ENCODE measurements around the gene DUSP18. TPM values are rescaled to one million over a fixed set of nuclear protein-coding genes. Genes with fewer than 3 reads are reported as not detected.
"Not testable (repeated sequence)": the region's sequence is repeated elsewhere in the genome, so short reads cannot be mapped to it uniquely, and the experiment has no call there.

DUSP18 gene
- total and polyA plus RNA-seq, 2 experiments from 2014 or later, result 7.7 to 7.9 TPM

DNA sequence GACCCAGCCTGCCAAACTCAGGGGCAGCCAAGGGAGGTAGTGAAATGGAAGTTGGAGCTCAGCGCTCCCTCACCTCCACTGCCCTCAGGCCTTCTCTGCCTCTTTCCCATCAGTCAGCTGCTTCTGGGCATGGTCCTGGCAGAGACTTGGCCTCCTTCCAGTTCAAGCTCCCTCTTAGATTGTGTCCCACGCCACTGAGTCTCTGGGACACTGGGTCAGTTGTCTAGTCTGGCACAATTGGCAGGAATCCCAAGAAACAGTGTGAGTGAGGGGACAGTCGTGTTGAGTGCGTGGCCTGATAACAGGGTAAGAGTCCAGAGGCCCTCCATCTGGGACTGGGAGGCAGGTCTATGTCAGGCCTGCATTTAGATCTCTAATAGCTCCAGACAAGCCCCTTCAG lies 39.2 kb downstream of the DUSP18 start:
- TF ChIP-seq EZH2phosphoT487 (IDR thresholded peaks at IDR 0.05; ENCODE audit: low read depth, severe bottlenecking, unreplicated experiment) (no peak), EZH2 (IDR thresholded peaks at IDR 0.05; ENCODE audit: borderline replicate concordance) (no peak)
- TF ChIP-seq, protein P1, sequence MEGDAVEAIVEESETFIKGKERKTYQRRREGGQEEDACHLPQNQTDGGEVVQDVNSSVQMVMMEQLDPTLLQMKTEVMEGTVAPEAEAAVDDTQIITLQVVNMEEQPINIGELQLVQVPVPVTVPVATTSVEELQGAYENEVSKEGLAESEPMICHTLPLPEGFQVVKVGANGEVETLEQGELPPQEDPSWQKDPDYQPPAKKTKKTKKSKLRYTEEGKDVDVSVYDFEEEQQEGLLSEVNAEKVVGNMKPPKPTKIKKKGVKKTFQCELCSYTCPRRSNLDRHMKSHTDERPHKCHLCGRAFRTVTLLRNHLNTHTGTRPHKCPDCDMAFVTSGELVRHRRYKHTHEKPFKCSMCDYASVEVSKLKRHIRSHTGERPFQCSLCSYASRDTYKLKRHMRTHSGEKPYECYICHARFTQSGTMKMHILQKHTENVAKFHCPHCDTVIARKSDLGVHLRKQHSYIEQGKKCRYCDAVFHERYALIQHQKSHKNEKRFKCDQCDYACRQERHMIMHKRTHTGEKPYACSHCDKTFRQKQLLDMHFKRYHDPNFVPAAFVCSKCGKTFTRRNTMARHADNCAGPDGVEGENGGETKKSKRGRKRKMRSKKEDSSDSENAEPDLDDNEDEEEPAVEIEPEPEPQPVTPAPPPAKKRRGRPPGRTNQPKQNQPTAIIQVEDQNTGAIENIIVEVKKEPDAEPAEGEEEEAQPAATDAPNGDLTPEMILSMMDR (IDR thresholded peaks at IDR 0.05; ENCODE audit: poor library complexity), result no peak
- H3K4me2 ChIP-seq, result no peak overlapping the region
- no peaks in the 10 kb centered on the region for H3K27me3 ChIP-seq
- no peak for DNase-seq (ENCODE audit: low spot score)
- H3K27ac ChIP-seq, result no peak overlapping the region
- WGBS (ENCODE audit: low lambda C conversion rate, missing lambda C conversion rate), result 73% methylated on average over 4 of the region's 4 CpGs
- H3K4me1 ChIP-seq (ENCODE audit: insufficient read depth), result no peaks in the 10 kb centered on the region
- no peak overlapping the region for H2AFZ ChIP-seq
- H3K9me3 ChIP-seq (ENCODE audit: low read depth), result no peaks in the 10 kb centered on the region
- no peaks in the 10 kb centered on the region for H3K9me2 ChIP-seq (replicated peaks; ENCODE audit: insufficient read depth)
- H3K4me3 ChIP-seq, result no peak overlapping the region
- H3K36me3 ChIP-seq (replicated peaks; ENCODE audit: insufficient read depth, low read depth), result no peaks in the 10 kb centered on the region
- H4K20me1 ChIP-seq (ENCODE audit: insufficient read depth, poor library complexity, severe bottlenecking), result no peaks in the 10 kb centered on the region
- no peaks in the 10 kb centered on the region for H3K79me2 ChIP-seq

DNA sequence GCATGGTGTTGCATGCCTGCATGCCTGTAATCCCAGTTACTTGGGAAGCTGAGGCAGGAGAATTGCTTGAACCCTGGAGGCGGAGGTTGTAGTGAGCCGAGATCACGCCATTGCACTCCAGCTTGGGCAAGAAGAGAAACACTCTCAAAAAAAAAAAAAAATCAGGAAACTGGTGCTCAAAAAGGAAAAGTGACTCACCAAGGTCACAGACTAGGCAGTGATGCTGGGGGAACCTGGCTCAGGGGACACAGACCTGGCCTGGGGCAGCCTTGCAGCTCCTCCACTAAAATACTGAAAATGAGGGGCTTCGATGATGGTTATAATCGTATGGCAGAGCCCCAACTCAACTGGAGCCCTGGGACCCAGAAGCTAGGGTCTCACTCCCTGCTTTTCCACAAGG lies 40.2 kb downstream of the DUSP18 start:
- Histone ChIP-seq H3K4me3 (no peak overlapping the region), H3K27ac (no peak overlapping the region), H3K4me1 (ENCODE audit: insufficient read depth) (no peaks in the 10 kb centered on the region), H3K79me2 (no peaks in the 10 kb centered on the region), H3K9me3 (ENCODE audit: low read depth) (no peaks in the 10 kb centered on the region), H2AFZ (no peak overlapping the region), H4K20me1 (ENCODE audit: insufficient read depth, poor library complexity, severe bottlenecking) (no peaks in the 10 kb centered on the region), H3K36me3 (replicated peaks; ENCODE audit: insufficient read depth, low read depth) (no peaks in the 10 kb centered on the region), H3K27me3 (no peaks in the 10 kb centered on the region), H3K4me2 (no peak overlapping the region), H3K9me2 (replicated peaks; ENCODE audit: insufficient read depth) (no peaks in the 10 kb centered on the region)
- TF ChIP-seq EZH2 (IDR thresholded peaks at IDR 0.05; ENCODE audit: borderline replicate concordance) (no peak), EZH2phosphoT487 (IDR thresholded peaks at IDR 0.05; ENCODE audit: low read depth, severe bottlenecking, unreplicated experiment) (no peak)
- TF ChIP-seq, protein P1 (IDR thresholded peaks at IDR 0.05; ENCODE audit: poor library complexity), result no peak
- WGBS (ENCODE audit: low lambda C conversion rate, missing lambda C conversion rate), result 91% methylated on average over 5 of the region's 5 CpGs
- no peak for DNase-seq (ENCODE audit: low spot score)

DNA sequence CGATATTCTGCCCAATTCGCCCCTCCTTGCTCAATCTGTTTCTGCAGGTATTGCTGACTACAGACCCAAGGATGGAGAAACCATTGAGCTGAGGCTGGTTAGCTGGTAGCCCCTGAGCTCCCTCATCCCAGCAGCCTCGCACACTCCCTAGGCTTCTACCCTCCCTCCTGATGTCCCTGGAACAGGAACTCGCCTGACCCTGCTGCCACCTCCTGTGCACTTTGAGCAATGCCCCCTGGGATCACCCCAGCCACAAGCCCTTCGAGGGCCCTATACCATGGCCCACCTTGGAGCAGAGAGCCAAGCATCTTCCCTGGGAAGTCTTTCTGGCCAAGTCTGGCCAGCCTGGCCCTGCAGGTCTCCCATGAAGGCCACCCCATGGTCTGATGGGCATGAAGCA lies 41.3 kb downstream of the DUSP18 start:
- WGBS (ENCODE audit: low lambda C conversion rate, missing lambda C conversion rate), result 83% methylated on average over 5 of the region's 5 CpGs

DNA sequence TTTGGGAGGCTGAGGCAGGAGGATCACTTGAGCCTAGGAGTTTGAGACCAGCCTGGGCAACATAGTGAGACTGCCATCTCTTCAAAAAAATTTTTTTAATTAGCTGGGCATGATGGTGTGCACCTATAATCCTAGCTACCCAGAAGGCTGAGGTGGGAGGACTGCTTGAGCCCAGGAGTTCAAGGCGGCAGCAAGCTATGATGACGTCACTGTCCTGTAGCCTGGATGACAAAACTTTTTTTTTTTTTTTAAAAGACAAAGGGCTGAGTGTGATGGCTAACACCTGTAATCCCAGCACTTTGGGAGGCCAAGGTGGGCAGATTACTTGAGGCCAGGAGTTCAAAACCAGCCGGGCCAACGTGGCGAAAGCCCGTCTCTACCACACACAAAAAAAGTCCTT lies 47.8 kb downstream of the DUSP18 start:
- H3K4me1 ChIP-seq (ENCODE audit: insufficient read depth); H2AFZ ChIP-seq; H3K9me2 ChIP-seq (replicated peaks; ENCODE audit: insufficient read depth); H3K9me3 ChIP-seq (ENCODE audit: low read depth); H4K20me1 ChIP-seq (ENCODE audit: insufficient read depth, poor library complexity, severe bottlenecking); H3K4me3 ChIP-seq; H3K79me2 ChIP-seq; H3K27me3 ChIP-seq; H3K36me3 ChIP-seq (replicated peaks; ENCODE audit: insufficient read depth, low read depth); DNase-seq (ENCODE audit: low spot score); H3K27ac ChIP-seq; H3K4me2 ChIP-seq: not testable (repeated sequence)
- WGBS (ENCODE audit: low lambda C conversion rate, missing lambda C conversion rate), result 91% methylated on average over 6 of the region's 6 CpGs

More for the DNA sequence above, 41.3 kb downstream of the DUSP18 start:
- Histone ChIP-seq H3K27ac (no peak overlapping the region), H3K4me2 (no peak overlapping the region), H3K9me3 (ENCODE audit: low read depth) (no peaks in the 10 kb centered on the region), H3K36me3 (replicated peaks; ENCODE audit: insufficient read depth, low read depth) (no peaks in the 10 kb centered on the region), H3K4me1 (ENCODE audit: insufficient read depth) (no peaks in the 10 kb centered on the region), H3K9me2 (replicated peaks; ENCODE audit: insufficient read depth) (no peaks in the 10 kb centered on the region), H2AFZ (no peak overlapping the region), H3K27me3 (no peaks in the 10 kb centered on the region), H3K4me3 (no peak overlapping the region), H3K79me2 (no peaks in the 10 kb centered on the region), H4K20me1 (ENCODE audit: insufficient read depth, poor library complexity, severe bottlenecking) (no peaks in the 10 kb centered on the region)
- DNase-seq (ENCODE audit: low spot score), result no peak
- TF ChIP-seq EZH2phosphoT487 (IDR thresholded peaks at IDR 0.05; ENCODE audit: low read depth, severe bottlenecking, unreplicated experiment) (no peak), EZH2 (IDR thresholded peaks at IDR 0.05; ENCODE audit: borderline replicate concordance) (no peak)
- TF ChIP-seq, protein P1 (IDR thresholded peaks at IDR 0.05; ENCODE audit: poor library complexity), result no peak

Data from hepatocyte (in vitro differentiated cells).